ENCODE results near the gene TEC. TPM values are rescaled to one million over a fixed set of nuclear protein-coding genes. Genes with fewer than 3 reads are reported as not detected.

The TEC gene
- total RNA-seq, 2 donors from 2014 or later: 2.1 to 3.3 TPM

DNA sequence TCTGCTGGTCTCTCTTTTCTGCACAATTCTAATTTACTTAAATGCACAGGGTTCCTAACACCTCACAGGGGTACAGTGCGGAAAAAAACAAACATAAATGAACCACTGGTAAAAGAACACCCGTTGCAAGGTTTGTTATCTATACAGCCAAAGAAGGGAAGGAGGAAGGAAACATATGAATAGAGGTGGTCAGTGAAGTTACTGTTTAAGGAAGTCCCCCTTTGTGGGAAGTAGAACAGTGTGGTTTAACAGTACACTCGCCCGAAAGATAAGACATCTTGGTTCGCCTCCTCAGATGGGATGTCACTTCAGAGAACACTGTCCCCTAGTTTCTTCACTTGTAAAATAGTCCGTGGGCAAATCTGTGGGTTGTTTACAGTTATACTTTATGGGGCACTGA is 57.5 kb downstream of the TEC start:
- H3K27ac ChIP-seq: no peak overlapping the region
- H3K27me3 ChIP-seq: no peaks in the 10 kb centered on the region
- no peak overlapping the region for H3K4me3 ChIP-seq
- no peak for DNase-seq
- no peak for TF ChIP-seq POLR2A (IDR thresholded peaks at IDR 0.05)
- TF ChIP-seq, protein P1, sequence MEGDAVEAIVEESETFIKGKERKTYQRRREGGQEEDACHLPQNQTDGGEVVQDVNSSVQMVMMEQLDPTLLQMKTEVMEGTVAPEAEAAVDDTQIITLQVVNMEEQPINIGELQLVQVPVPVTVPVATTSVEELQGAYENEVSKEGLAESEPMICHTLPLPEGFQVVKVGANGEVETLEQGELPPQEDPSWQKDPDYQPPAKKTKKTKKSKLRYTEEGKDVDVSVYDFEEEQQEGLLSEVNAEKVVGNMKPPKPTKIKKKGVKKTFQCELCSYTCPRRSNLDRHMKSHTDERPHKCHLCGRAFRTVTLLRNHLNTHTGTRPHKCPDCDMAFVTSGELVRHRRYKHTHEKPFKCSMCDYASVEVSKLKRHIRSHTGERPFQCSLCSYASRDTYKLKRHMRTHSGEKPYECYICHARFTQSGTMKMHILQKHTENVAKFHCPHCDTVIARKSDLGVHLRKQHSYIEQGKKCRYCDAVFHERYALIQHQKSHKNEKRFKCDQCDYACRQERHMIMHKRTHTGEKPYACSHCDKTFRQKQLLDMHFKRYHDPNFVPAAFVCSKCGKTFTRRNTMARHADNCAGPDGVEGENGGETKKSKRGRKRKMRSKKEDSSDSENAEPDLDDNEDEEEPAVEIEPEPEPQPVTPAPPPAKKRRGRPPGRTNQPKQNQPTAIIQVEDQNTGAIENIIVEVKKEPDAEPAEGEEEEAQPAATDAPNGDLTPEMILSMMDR (IDR thresholded peaks at IDR 0.05): no peak
- no peaks in the 10 kb centered on the region for H3K9me3 ChIP-seq
- no peaks in the 10 kb centered on the region for H3K36me3 ChIP-seq (replicated peaks in 1 of 2; ENCODE audit: insufficient read depth in 1 of 2, low read depth in 2 of 2)
- intact Hi-C loops (cut with DNase I): no loop called here
- no peaks in the 10 kb centered on the region for H3K4me1 ChIP-seq
- 59 to 67% methylated on average over 6 of the region's 6 CpGs for WGBS, 2 donors
- ATAC-seq: no peak

DNA sequence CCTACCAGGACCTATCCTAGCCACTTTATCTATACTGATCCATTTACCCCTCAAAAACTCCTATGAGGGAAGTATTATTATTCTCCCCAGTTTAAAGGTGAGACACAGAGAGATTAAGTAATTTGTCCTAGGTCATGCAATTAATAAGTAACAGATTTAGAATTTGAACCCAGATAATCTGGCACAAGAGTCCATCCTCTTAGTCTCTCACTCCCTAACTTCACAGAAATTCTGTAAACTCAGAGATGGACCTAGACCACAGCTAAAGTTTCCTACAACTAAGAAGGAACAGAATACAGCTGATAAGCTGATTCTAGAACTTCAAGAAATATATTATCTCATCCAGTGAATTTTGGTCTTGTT is 58.7 kb downstream of the TEC start:
- Histone ChIP-seq H3K27me3 (no peaks in the 10 kb centered on the region), H3K9me3 (no peaks in the 10 kb centered on the region), H3K4me3 (no peak overlapping the region), H3K36me3 (replicated peaks in 1 of 2; ENCODE audit: insufficient read depth in 1 of 2, low read depth in 2 of 2) (no peaks in the 10 kb centered on the region), H3K4me1 (no peaks in the 10 kb centered on the region), H3K27ac (no peak overlapping the region)
- no peak for DNase-seq
- no peak for TF ChIP-seq POLR2A (IDR thresholded peaks at IDR 0.05)
- TF ChIP-seq, protein P1 (IDR thresholded peaks at IDR 0.05): no peak
- no peak for ATAC-seq
- intact Hi-C loops (cut with DNase I): no loop called here

DNA sequence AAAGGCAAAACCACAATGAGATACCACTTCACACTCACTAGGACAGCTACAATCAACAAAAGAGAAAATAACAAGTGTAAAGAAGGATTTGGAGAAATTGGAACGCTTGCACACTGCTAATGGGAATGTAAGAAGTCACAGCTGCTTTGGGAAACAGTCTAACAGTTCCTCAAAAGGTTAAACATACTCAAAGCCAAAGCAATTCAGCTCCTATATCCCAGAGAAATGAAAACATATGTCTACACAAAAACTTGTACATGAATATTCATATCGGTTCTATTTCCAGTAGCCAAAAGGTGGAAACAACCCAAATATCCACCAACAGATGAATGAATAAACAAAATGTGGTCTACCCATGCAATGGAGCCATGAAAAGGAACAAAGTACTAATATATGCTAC is 64.0 kb downstream of the TEC start:
- H3K4me1 ChIP-seq: no peaks in the 10 kb centered on the region
- WGBS, 2 donors: 85 to 94% methylated on average over 2 of the region's 2 CpGs
- no peak for TF ChIP-seq POLR2A (IDR thresholded peaks at IDR 0.05)
- TF ChIP-seq, protein P1 (IDR thresholded peaks at IDR 0.05): no peak
- ATAC-seq (no peak), DNase-seq (no peak)
- no peak overlapping the region for H3K4me3 ChIP-seq
- no peaks in the 10 kb centered on the region for H3K27me3 ChIP-seq
- H3K9me3 ChIP-seq: no peaks in the 10 kb centered on the region
- H3K36me3 ChIP-seq (replicated peaks in 1 of 2; ENCODE audit: insufficient read depth in 1 of 2, low read depth in 2 of 2): no peaks in the 10 kb centered on the region
- intact Hi-C loops (cut with DNase I): no loop called here
- H3K27ac ChIP-seq: no peak overlapping the region

DNA sequence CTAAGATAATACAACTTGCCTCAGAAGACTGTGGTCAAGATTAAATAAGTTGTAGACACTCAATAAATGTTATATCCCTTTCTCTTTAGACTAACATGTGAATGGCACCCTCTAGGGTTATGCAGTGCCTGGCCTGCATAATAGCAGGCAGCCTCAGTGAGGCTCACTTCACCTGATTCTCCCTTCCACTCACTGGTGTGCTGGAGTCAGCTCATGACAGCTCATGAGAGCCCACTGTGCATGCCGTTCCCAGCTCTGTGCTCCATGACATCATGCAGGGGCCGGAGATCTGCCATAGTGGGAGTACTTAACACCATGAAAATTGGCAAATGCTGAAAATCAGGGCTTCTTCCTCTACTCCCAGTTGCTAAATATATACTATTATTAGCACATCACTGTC is 64.5 kb downstream of the TEC start:
- H3K27ac ChIP-seq: no peak overlapping the region
- ATAC-seq: no peak
- intact Hi-C loops (cut with DNase I): no loop called here
- H3K36me3 ChIP-seq (replicated peaks in 1 of 2; ENCODE audit: insufficient read depth in 1 of 2, low read depth in 2 of 2): no peaks in the 10 kb centered on the region
- no peaks in the 10 kb centered on the region for H3K9me3 ChIP-seq
- TF ChIP-seq, protein P1 (IDR thresholded peaks at IDR 0.05): no peak
- TF ChIP-seq POLR2A (IDR thresholded peaks at IDR 0.05): no peak
- H3K4me1 ChIP-seq: no peaks in the 10 kb centered on the region
- no peak overlapping the region for H3K4me3 ChIP-seq
- 84 to 92% methylated on average over 2 of the region's 2 CpGs for WGBS, 2 donors
- H3K27me3 ChIP-seq: no peaks in the 10 kb centered on the region
- DNase-seq: no peak

DNA sequence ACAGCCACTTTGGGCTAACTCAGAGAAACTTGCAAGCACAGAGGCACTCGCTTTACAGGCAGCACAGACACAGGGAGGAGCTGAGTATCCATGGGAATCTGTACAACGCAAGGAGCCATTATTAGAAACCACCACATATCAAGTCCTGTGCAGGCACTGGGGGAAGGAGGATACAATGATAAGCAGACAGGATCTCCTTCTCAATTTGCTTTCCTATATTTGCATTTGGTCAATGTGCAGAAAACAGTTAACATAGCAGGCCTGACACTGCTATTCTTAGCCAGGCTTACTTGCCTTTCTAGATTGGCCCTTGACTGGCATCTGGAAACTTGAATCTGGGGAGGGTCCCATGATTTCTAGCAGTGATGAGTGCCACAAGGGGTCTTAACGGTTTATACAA is 65.8 kb downstream of the TEC start:
- TF ChIP-seq POLR2A (IDR thresholded peaks at IDR 0.05): no peak
- TF ChIP-seq, protein P1 (IDR thresholded peaks at IDR 0.05): no peak
- intact Hi-C loops (cut with DNase I): no loop called here
- 66 to 78% methylated on average over 3 of the region's 3 CpGs for WGBS, 2 donors

More for the DNA sequence above, 65.8 kb downstream of the TEC start:
- DNase-seq (no peak), ATAC-seq (no peak)
- Histone ChIP-seq H3K4me3 (no peak overlapping the region), H3K36me3 (replicated peaks in 1 of 2; ENCODE audit: insufficient read depth in 1 of 2, low read depth in 2 of 2) (no peaks in the 10 kb centered on the region), H3K9me3 (no peaks in the 10 kb centered on the region), H3K27me3 (no peaks in the 10 kb centered on the region), H3K4me1 (no peaks in the 10 kb centered on the region), H3K27ac (no peak overlapping the region)
